Forelimb muscle (tissue), 1 donor: ENCODE results near the gene ARHGEF1. TPM values are rescaled to one million over a fixed set of nuclear protein-coding genes. Genes with fewer than 3 reads are reported as not detected.

Source experiments
- DNase-seq: peaks from one replicate; pipeline ENCODE4 v3.0.0-alpha.2; 2013; ENCODE audit warnings: low read depth
- polyA plus RNA-seq: library from polyadenylated mRNA; unstranded; fragments of 120-200 nt; gene quantifications from one replicate; pipeline ENCODE4 v1.2.1, GENCODE V29; 2013; ENCODE audit not compliant: insufficient read length

The ARHGEF1 gene
- polyA plus RNA-seq, 1 donor, result 34.3 TPM

- no peak for DNase-seq
Measured at GRCh38 chr19:41918653-41919244, 35.8 kb downstream of the ARHGEF1 start.

GRCh38 chr19:41919948-41920712 lies 37.1 kb downstream of the ARHGEF1 start:
- DNase-seq, result no peak

- DNase-seq, result no peak
Measured at GRCh38 chr19:41920882-41921576, 38.0 kb downstream of the ARHGEF1 start.

DNA sequence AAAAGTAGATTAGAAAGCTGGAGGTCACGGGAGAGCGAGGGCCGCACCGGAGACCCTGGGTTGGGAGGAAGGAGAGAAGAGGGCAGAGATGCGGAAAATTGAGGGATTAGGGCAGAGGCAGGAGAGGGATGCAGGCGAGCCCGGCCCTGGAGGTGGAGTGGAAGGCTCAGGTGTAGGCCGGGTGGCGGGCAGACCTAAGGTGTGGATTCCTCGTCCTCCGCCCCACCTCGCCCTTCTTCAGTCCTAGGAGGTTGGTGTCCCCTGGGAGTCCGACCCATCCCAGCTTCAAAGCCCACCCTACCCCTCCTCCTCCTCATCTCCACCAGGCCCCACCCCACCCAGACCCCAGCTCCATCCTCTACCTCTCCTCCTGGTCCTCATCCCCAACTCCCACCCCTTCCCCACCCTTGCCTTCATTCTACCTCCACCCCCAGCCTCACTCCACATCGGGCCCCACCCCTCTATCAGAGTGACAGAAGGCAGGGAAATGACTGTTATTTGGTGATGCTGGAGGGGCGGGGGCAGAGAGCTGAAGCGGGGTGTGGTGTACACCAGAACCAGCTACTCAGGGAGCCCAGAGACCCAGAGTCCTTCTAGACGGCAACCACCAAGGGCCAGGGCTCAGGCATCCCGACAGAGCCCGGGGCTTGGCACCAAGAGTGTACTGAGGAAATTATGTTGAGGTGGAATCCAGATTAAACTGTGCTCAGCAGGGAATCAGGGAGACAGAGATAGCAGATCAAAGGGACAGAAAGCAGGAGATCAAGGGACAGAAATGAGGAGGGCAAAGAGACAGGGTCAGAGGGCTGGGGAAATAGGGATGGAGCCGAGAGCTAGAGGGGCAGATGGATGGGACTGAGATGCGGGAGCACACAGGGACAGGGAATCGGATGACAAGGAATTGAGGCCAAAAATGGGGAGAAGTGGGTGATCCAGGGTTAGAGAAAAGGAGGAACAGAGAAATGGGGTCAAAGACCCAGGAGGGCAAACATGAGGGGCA lies 38.9 kb downstream of the ARHGEF1 start:
- DNase-seq, result no peak

- no peak for DNase-seq
Measured at GRCh38 chr19:41922585-41922984, 39.6 kb downstream of the ARHGEF1 start.

DNA sequence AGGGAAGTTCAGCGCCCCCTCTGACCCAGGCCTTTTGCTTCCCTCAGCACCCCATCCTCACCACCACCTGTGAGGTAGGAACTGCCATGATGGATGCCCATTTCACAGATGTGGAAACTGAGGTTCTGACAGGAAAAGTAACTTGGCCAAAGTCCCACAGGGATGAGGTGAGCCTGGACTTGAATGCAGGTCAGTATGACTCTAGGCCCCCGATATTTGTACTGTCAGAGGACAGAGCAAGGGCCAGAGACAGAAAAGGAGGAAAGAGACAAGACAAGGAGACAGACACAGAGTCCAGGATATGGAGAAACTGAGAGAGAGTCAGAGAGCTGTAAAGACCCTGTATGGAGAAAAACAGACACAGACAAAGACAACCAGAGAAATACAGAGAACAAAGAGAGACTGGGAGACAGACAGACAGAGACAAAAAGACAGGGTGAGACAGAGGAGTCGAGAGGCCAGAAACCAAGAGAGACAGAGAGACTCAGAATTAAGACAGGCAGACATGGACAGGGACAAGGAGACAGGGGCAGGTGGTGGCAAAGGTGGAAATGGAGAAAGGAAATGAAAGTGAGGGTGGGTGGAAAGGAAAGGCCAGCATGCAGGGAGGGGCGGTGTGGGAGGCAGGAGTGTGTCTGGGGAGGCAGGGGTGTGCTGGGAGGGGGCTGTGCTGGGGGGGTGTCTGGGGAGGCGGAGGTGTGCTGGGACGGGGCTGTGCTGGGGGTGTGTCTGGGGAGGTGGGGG lies 40.2 kb downstream of the ARHGEF1 start:
- DNase-seq, result no peak

- DNase-seq, result no peak
Measured at GRCh38 chr19:41924151-41925145, 41.5 kb downstream of the ARHGEF1 start.

GRCh38 chr19:41925208-41926003 lies 42.4 kb downstream of the ARHGEF1 start:
- no peak for DNase-seq

GRCh38 chr19:41926028-41926762 lies 43.2 kb downstream of the ARHGEF1 start:
- DNase-seq, result no peak

GRCh38 chr19:41926763-41927496 lies 43.9 kb downstream of the ARHGEF1 start:
- DNase-seq, result no peak

DNA sequence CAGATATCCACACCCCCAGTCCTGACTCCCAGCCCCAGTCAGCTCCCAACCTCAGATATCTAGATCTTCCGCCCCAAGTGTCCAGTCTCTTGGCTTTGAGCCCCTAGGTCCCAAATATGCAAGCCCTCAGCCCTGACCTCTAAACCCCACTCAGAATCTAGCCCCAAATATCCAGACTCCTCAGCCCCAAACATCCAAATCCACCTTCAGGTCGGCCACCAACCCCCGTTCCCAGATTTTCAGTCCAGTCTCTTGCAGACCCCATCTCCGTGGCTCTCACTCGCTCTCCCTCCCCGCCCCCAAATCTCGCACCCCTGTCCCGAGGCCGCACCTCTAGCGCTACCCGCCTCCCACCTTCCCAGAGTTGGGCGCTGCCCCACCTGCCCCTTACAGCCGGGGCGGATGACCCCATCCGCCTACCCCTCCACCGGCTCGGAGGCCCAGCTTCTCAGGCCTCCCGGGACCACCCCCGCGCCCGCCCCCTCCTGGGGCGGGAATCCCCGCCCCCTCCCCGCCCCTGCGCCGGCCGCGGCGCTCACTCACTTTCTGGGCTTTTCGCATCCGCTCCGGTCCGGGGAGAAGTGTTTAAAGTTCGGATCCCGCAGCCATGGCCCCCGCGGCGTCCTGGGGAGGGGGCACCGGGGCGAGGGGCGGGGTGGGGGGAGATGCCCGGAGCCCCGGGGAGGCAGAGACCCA lies 44.7 kb downstream of the ARHGEF1 start:
- DNase-seq, result no peak

- DNase-seq, result no peak
Measured at GRCh38 chr19:41928221-41928683, 45.3 kb downstream of the ARHGEF1 start, which contains the start of gene ERFL. TSS of gene ERFL (minus strand) at chr19:41928449. CDS start at chr19:41912919, 15,530 bp downstream.

GRCh38 chr19:41928754-41929535 lies 46.0 kb downstream of the ARHGEF1 start:
- DNase-seq, result no peak

DNA sequence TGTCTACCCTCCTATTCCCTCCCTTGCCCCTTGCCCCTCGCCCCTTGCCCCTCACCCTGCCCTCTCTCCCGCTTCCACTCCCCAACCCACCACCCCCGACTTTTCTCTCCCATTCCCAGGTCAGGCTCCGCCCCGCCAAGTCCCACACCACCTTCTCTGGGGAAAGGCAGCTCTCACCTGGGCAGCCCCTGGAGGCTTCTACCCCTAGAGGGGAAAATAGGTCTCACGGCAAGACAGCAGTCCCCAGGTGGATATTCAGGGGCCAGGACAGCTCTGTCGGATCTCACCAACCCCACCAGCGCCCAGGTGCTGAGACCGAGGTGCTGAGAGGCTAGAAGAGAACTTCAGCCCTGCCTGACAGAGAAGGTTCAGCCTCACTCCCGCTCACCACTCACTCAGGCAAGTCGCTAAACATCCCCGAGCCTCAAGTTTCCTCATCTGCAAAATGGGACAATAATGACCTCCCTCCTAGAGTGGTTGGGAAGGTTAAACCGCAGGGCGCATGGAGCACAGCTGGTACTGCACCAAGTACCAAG lies 46.6 kb downstream of the ARHGEF1 start:
- DNase-seq, result no peak

- DNase-seq, result no peak
Measured at GRCh38 chr19:41930322-41930722, 47.3 kb downstream of the ARHGEF1 start.
